Superior temporal gyrus (tissue), 1 donor: ENCODE results near the gene CDH12.

ENCODE experiments used
- DNase-seq: peaks from one replicate; pipeline ENCODE4 v3.0.0-alpha.2; 2016; ENCODE audit errors: extremely low spot score

Gene CDH12

GRCh38 chr5:22764736-22765135, 88.4 kb downstream of the CDH12 start:
- no peak for DNase-seq

DNA sequence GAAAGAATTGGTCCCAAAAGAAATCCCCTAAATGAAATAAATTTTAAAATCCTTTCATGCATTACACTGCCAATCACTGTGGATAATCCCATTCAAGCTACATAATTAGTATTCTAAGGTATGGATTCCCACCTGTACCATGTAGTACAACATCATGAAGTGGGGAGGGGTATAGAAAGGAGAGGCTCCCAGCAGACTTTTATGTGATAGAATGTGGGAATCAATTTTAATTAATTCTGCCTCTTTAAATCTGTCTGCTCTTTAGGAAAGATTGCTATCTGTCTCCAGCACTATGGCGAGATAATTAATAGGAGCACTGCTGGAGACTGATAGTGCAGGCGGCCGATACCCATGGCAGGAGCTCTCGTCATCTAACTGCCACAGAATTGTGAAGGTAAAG, 95.4 kb downstream of the CDH12 start:
- no peak for DNase-seq

GRCh38 chr5:22754155-22754554, 99.0 kb downstream of the CDH12 start:
- peak; percentile 34 for DNase-seq

GRCh38 chr5:22751536-22751935, 101.6 kb downstream of the CDH12 start:
- DNase-seq: no peak

- no peak for DNase-seq
These were observed 116.6 kb downstream of the CDH12 start for GRCh38 chr5:22736443-22737003.

GRCh38 chr5:22734907-22735306, 118.2 kb downstream of the CDH12 start:
- DNase-seq: no peak

DNA sequence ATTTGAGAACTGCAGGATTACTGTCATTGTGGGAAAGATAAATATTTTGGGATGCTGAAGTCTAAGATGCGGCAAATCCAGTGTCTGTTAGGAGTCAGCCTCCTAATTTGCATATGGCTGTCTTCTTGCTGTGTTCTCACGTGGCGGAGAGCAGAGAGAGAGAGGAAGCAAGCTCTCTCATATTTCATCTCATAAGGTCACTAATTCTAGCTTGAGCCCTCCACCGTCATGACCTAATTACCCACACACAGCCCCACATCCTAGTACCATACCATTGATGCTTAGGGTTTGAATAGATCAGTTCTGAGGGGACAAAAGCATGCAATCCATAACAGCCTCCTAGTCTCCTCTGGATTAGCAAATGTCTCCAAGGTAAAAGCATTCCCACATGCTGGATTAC, 124.5 kb downstream of the CDH12 start:
- no peak for DNase-seq

DNA sequence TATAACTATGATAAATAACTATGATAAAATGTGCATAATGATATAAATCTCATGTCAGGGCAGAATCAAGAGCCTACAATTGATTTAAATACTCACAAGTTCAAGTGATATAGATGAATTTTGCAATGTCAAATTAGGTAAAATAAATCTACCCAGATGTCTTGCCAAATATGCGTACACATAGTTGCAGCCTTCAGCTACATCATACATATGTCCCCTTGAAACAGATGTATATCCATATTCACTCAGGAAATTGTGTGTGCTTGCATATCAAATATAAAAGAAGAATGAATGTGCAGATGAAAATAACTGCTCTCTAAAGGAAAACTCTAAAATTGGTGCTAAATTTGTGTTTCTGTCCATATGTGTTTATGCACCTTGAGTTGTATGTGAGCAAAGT, 130.7 kb downstream of the CDH12 start:
- no peak for DNase-seq

GRCh38 chr5:22722056-22722455, 131.1 kb downstream of the CDH12 start:
- DNase-seq: no peak

- DNase-seq: no peak
These were observed 133.3 kb downstream of the CDH12 start for GRCh38 chr5:22719842-22720241.

- no peak for DNase-seq
These were observed 142.5 kb downstream of the CDH12 start for GRCh38 chr5:22710660-22711059.

GRCh38 chr5:22709743-22710142, 143.4 kb downstream of the CDH12 start:
- no peak for DNase-seq

DNA sequence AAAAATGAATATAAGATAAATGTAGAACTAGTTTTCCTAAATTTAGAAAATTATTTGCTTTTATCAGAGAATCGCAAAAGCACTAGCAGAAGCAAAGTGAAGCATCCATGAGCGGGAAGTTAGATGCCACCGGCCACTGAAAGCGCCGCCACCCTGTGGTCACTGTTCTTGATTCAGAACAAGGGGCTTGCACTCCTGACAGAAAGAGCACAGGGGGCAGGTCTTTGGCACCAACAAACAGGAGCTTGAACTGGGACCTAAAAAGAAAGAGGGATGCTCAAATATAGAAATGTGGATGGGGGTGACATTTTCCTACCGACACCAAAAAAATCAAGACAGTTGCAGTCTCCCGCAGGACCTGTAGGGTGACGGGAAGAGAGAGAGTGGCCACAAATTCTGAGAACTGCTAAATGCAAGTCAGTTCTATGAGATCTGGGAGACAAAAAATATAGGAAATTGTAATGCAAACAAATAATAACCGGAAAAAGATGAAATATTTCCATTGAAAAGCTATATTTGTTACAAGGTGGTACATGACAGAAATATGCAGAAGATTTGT, 144.3 kb downstream of the CDH12 start:
- no peak for DNase-seq

GRCh38 chr5:22706901-22707300, 146.2 kb downstream of the CDH12 start:
- no peak for DNase-seq

- DNase-seq: no peak
These were observed 153.8 kb downstream of the CDH12 start for GRCh38 chr5:22699319-22699718.

DNA sequence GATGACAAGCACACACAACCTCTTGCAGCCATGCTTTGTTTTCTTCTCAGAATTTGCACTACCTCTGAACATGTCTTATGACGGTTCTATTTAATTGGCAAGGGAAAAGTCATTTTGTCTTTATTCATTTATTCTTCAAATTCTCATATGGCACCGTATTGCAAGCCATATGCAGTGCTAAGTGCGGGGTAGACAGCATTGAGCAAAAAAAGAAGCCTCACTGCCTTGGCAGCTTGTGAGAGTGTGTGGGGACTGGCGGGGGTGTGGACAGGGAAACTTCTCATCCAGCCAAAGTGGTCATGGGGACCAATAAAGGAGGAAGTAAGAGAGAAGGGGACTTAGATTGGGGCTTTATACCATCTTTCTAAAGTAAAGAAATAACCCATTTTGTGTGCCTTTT, 160.0 kb downstream of the CDH12 start:
- peak; percentile 70 for DNase-seq

- no peak for DNase-seq
These were observed 170.1 kb downstream of the CDH12 start for GRCh38 chr5:22683050-22683449.

DNA sequence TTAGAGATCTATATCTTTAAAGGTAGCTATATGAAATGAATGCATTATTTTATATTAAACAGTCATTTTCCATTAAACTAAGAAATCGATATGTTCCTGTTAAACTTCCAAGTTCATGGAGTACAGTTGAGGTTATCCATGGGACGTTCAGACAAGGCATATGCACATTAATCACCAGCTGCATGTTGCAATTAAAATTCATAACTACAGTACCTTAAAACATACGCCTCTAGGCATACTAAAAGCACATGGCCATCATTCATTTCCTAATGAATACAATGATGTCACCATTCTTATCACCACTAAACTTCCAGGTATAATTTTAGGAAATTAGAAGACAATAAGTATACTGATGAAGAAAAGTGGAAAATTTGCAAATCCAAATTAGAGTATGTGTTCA, 174.3 kb downstream of the CDH12 start:
- DNase-seq: no peak

DNA sequence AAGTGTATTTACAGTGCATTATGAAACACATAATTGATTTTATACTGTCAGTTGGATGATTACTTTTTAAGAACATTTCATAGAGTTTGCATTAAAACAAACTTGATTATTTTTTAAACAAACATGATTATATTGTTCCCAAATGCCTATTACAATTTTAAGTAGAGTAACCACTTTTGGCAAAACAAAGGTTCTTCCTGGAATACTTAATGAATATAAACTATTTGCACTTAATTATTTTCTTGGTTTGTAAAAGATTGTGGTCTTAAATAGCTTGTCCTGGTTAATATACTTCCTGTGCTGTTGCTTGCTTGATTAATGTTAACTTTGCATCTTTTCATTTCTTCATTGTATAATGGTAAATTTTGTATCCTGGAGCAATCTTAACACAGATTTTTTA, 180.0 kb downstream of the CDH12 start:
- DNase-seq: no peak

- DNase-seq: no peak
These were observed 183.8 kb downstream of the CDH12 start for GRCh38 chr5:22669345-22669744.

- no peak for DNase-seq
These were observed 187.3 kb downstream of the CDH12 start for GRCh38 chr5:22665801-22666200.

DNA sequence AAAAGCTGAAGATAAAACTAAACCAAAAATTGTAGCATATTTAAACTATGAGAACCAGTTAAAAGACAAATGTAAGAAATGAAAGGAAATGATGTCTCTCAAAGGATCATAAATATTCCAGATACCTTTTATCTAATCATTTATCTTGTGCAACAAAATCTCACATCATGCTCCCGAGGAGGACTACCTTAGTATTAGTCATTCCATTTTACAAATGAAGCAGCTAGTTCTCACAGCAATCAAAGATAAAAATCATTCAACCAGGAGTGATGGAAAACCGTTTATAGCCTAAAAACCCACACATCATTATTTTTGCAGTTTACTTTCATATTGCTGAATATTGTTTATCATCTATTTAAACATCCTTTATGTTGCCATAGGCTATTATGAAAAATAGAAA, 190.0 kb downstream of the CDH12 start:
- no peak for DNase-seq

DNA sequence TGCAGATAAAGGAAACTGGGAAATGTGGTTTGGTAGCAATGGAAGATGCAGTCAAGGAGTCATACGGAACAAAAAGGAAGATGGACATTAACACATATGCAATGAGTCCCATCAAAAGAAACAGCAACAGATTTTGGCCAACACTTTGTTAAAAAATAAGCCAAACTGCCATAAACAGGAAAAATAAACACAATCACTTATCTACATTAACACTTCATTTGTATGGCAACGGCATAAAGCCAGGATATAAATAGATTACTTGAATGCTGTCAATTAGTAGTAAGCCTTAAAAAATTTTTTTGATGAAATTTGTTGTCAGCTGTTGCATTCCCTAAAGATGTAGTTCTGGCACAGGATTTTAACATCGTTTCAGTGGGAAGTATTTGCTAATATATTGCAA, 190.8 kb downstream of the CDH12 start:
- no peak for DNase-seq

GRCh38 chr5:22651355-22651754, 201.8 kb downstream of the CDH12 start:
- DNase-seq: no peak
